GM23338 (cell line): Measurements from ENCODE around the gene HDDC3. TPM values are rescaled to one million over a fixed set of nuclear protein-coding genes. Genes with fewer than 3 reads are reported as not detected.

Experiments used
- ATAC-seq: fragments of 200-7000 bp; cut with Tn5 transposase; 3 replicates; pipeline ENCODE4 v1.9.1; 2020
- DNase-seq: peaks from one replicate; pipeline ENCODE4 v3.0.0-alpha.2; 2015; ENCODE audit warnings: low spot score
- H2AFZ ChIP-seq: fragments of 200-600 bp; sonication (generic); 2 replicates; pipeline ENCODE4 v1.8.0; 2016; ENCODE audit warnings: antibody characterized with exemption, mild to moderate bottlenecking, moderate library complexity
- H3F3A ChIP-seq: fragments of 200-600 bp; sonication (generic); replicated peaks from 2 replicates; pipeline ENCODE4 v1.8.0; 2017; ENCODE audit warnings: antibody characterized with exemption, mixed run types, low read depth
- H3K27ac ChIP-seq: fragments of 200-600 bp; sonication (generic); 2 replicates; pipeline ENCODE4 v1.6.1; 2016; ENCODE audit warnings: low read depth
- H3K27me3 ChIP-seq: fragments of 200-600 bp; sonication (generic); 2 replicates; pipeline ENCODE4 v1.8.0; 2016; ENCODE audit warnings: mild to moderate bottlenecking, mixed run types, moderate library complexity; ENCODE audit not compliant: insufficient read depth
- H3K36me3 ChIP-seq: fragments of 200-600 bp; sonication (generic); 2 replicates; pipeline ENCODE4 v1.8.0; 2016; ENCODE audit warnings: mild to moderate bottlenecking; ENCODE audit not compliant: insufficient read depth
- H3K4me1 ChIP-seq: fragments of 200-600 bp; sonication (generic); 2 replicates; pipeline ENCODE4 v1.8.0; 2016; ENCODE audit warnings: mild to moderate bottlenecking, moderate library complexity; ENCODE audit not compliant: insufficient read depth
- H3K4me2 ChIP-seq: fragments of 200-600 bp; sonication (generic); 2 replicates; pipeline ENCODE4 v1.7.1; 2017; ENCODE audit warnings: mixed run types
- H3K4me3 ChIP-seq: fragments of 200-600 bp; sonication (generic); 2 replicates; pipeline ENCODE4 v1.6.1; 2016; ENCODE audit warnings: mixed run types
- H3K79me2 ChIP-seq: fragments of 200-600 bp; sonication (generic); replicated peaks from 2 replicates; pipeline ENCODE4 v1.8.0; 2017; ENCODE audit warnings: mild to moderate bottlenecking; ENCODE audit not compliant: insufficient read depth
- H3K9me2 ChIP-seq: fragments of 200-600 bp; sonication (generic); 2 replicates; pipeline ENCODE4 v1.8.0; 2017; ENCODE audit not compliant: insufficient read depth
- H4K20me1 ChIP-seq: fragments of 200-600 bp; sonication (generic); replicated peaks from 2 replicates; pipeline ENCODE4 v1.8.0; 2017; ENCODE audit warnings: mild to moderate bottlenecking; ENCODE audit not compliant: insufficient read depth
- H3K27ac Mint-ChIP-seq: 2 replicates; pipeline ENCODE4 v1.8.0; 2020; ENCODE audit warnings: inconsistent platforms, mild to moderate bottlenecking, moderate library complexity, mixed read lengths
- H3K27me3 Mint-ChIP-seq: 3 replicates; pipeline ENCODE4 v1.8.0; 2022; ENCODE audit warnings: low read depth, mild to moderate bottlenecking, moderate library complexity, mixed read lengths, inconsistent platforms; ENCODE audit not compliant: insufficient read depth, poor library complexity
- H3K36me3 Mint-ChIP-seq: 3 replicates; pipeline ENCODE4 v1.8.0; 2021; ENCODE audit warnings: low read depth, mild to moderate bottlenecking, inconsistent platforms, moderate library complexity, mixed read lengths
- H3K4me1 Mint-ChIP-seq: 3 replicates; pipeline ENCODE4 v1.8.0; 2020; ENCODE audit warnings: mild to moderate bottlenecking, inconsistent platforms, mixed read lengths
- H3K4me3 Mint-ChIP-seq: 3 replicates; pipeline ENCODE4 v1.8.0; 2021; ENCODE audit warnings: moderate library complexity, mild to moderate bottlenecking, inconsistent platforms, mixed read lengths
- H3K9me3 Mint-ChIP-seq: 3 replicates; pipeline ENCODE4 v1.8.0; 2020; ENCODE audit warnings: moderate library complexity, mild to moderate bottlenecking, inconsistent platforms, mixed read lengths
- CREB1 ChIP-seq: fragments of 250-450 bp; sonication (Bioruptor Pico); IDR thresholded peaks from 2 replicates; pipeline ENCODE4 v1.5.0; 2020; ENCODE audit warnings: low read depth, mild to moderate bottlenecking, moderate library complexity
- EZH2 ChIP-seq: fragments of 200-600 bp; sonication (generic); IDR thresholded peaks from one replicate; pipeline ENCODE4 v1.8.0; 2017; ENCODE audit warnings: antibody characterized with exemption, mild to moderate bottlenecking, low read depth; ENCODE audit not compliant: unreplicated experiment
- EZH2phosphoT487 ChIP-seq: fragments of 200-600 bp; sonication (generic); IDR thresholded peaks from one replicate; pipeline ENCODE4 v1.8.1; 2018; ENCODE audit warnings: antibody characterized with exemption; ENCODE audit not compliant: unreplicated experiment
- JUNB ChIP-seq: IDR thresholded peaks from one replicate; pipeline ENCODE4 v1.6.1; 2016; ENCODE audit warnings: antibody characterized with exemption; ENCODE audit not compliant: unreplicated experiment
- NANOG ChIP-seq: IDR thresholded peaks from 2 replicates; pipeline ENCODE4 v1.6.1; 2016; ENCODE audit warnings: antibody characterized with exemption, borderline replicate concordance
- POLR2AphosphoS5 ChIP-seq: IDR thresholded peaks from 2 replicates; pipeline ENCODE4 v1.6.1; 2016; ENCODE audit warnings: antibody characterized with exemption, low read depth
- STAT1 ChIP-seq: IDR thresholded peaks from one replicate; pipeline ENCODE4 v1.6.1; 2016; ENCODE audit warnings: antibody characterized with exemption; ENCODE audit not compliant: unreplicated experiment
- polyA plus RNA-seq: library from polyadenylated mRNA; unstranded; fragments of >200 nt; fragmentation: Nextera tagmentation; extraction: Ambion mirVana; gene quantifications from 2 replicates; pipeline ENCODE4 v1.2.1, GENCODE V29; 2016
- total RNA-seq: library from RNA; depleted of rRNA; stranded (reverse); fragments of >200 nt; shearing (Covaris generic); gene quantifications from 2 replicates; pipeline ENCODE4 v1.2.3, GENCODE V29; 2014
- TF ChIP-seq, protein P1 (sequence below): IDR thresholded peaks from 2 replicates; pipeline ENCODE4 v1.6.1; 2016; ENCODE audit warnings: antibody characterized with exemption
- TF ChIP-seq, protein P2 (sequence below), 2 experiments: fragments of 200-600 bp in 1 of 2; sonication (generic) in 1 of 2; conservative IDR thresholded peaks; 2 replicates each; pipeline versions ENCODE4 v1.5.1 to v1.6.1; 2016 to 2017; ENCODE audit warnings: antibody characterized with exemption in 2 of 2, low read depth in 2 of 2, mild to moderate bottlenecking in 2 of 2, moderate library complexity in 1 of 2

HDDC3 gene
- total and polyA plus RNA-seq, 2 experiments from 2014 or later = 17.4 to 19.0 TPM

DNA sequence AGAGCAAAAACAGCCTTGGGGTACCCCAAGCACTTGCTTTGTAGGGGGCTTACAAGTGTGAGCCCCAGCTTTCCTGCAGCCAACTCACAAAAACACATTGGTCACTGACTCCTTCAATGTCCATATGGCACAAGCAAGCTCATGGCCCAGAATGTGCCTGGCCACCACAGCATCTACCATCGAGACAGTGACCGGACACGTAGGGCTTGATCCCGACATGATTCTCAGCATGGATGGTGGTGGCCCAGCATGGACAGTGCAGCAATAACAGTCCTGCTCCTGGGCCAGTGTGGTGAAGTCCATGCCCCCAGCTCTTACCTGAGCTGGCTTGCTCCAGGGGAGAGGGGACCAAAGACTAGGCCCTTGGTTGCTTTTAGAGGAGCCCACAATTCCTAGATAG lies 8.7 kb upstream of the HDDC3 start:
- peaks cover 65% of the 10 kb centered on the region for H3K36me3 Mint-ChIP-seq
- H3K4me2 ChIP-seq = no peak overlapping the region
- H3K9me2 ChIP-seq = no peaks in the 10 kb centered on the region
- H3K79me2 ChIP-seq = no peaks in the 10 kb centered on the region; the same call in 1 of the 2 replicates
- H3K36me3 ChIP-seq = peaks cover 21% of the 10 kb centered on the region
- H3K27ac ChIP-seq = no peak overlapping the region
- H3K4me3 Mint-ChIP-seq = no peak overlapping the region
- peaks cover 9% of the 10 kb centered on the region for H3K27me3 Mint-ChIP-seq
- H3K4me3 ChIP-seq = no peak overlapping the region
- H3K9me3 Mint-ChIP-seq = no peaks in the 10 kb centered on the region
- no peaks in the 10 kb centered on the region; the same call in 1 of the 2 replicates for H4K20me1 ChIP-seq
- TF ChIP-seq STAT1 (no peak), JUNB (no peak), EZH2 (no peak), EZH2phosphoT487 (no peak)
- TF ChIP-seq, protein P1, sequence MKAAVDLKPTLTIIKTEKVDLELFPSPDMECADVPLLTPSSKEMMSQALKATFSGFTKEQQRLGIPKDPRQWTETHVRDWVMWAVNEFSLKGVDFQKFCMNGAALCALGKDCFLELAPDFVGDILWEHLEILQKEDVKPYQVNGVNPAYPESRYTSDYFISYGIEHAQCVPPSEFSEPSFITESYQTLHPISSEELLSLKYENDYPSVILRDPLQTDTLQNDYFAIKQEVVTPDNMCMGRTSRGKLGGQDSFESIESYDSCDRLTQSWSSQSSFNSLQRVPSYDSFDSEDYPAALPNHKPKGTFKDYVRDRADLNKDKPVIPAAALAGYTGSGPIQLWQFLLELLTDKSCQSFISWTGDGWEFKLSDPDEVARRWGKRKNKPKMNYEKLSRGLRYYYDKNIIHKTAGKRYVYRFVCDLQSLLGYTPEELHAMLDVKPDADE = no peak
- ATAC-seq (no peak), DNase-seq (no peak)
- peaks cover 8% of the 10 kb centered on the region for H3K4me1 Mint-ChIP-seq
- no peaks in the 10 kb centered on the region for H3K27me3 ChIP-seq
- H3K27ac Mint-ChIP-seq = no peak overlapping the region
- H3F3A ChIP-seq = no peaks in the 10 kb centered on the region
- no peak overlapping the region for H2AFZ ChIP-seq
- H3K4me1 ChIP-seq = peaks cover 4% of the 10 kb centered on the region; the same call in 1 of the 2 replicates

GRCh38 chr15:90939756-90940155 lies 7.4 kb upstream of the HDDC3 start:
- no peak overlapping the region for H3K4me3 Mint-ChIP-seq
- peaks cover 9% of the 10 kb centered on the region for H3K27me3 Mint-ChIP-seq
- H2AFZ ChIP-seq = no peak overlapping the region
- H3K4me3 ChIP-seq = no peak overlapping the region
- peaks cover 6% of the 10 kb centered on the region; the same call in 1 of the 2 replicates for H3K4me1 ChIP-seq
- H3F3A ChIP-seq = peaks cover 1% of the 10 kb centered on the region; the same call in 1 of the 2 replicates
- no peak overlapping the region for H3K4me2 ChIP-seq
- H3K9me3 Mint-ChIP-seq = no peaks in the 10 kb centered on the region
- H3K36me3 ChIP-seq = peaks cover 17% of the 10 kb centered on the region
- TF ChIP-seq NANOG = no peak
- TF ChIP-seq POLR2AphosphoS5 = no peak
- TF ChIP-seq, protein P2, sequence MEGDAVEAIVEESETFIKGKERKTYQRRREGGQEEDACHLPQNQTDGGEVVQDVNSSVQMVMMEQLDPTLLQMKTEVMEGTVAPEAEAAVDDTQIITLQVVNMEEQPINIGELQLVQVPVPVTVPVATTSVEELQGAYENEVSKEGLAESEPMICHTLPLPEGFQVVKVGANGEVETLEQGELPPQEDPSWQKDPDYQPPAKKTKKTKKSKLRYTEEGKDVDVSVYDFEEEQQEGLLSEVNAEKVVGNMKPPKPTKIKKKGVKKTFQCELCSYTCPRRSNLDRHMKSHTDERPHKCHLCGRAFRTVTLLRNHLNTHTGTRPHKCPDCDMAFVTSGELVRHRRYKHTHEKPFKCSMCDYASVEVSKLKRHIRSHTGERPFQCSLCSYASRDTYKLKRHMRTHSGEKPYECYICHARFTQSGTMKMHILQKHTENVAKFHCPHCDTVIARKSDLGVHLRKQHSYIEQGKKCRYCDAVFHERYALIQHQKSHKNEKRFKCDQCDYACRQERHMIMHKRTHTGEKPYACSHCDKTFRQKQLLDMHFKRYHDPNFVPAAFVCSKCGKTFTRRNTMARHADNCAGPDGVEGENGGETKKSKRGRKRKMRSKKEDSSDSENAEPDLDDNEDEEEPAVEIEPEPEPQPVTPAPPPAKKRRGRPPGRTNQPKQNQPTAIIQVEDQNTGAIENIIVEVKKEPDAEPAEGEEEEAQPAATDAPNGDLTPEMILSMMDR (conservative IDR thresholded peaks at IDR 0.05; ENCODE audit: low read depth in 2 of 2) = no peak
- no peak for TF ChIP-seq STAT1
- TF ChIP-seq, protein P1 = no peak
- TF ChIP-seq CREB1 = no peak
- TF ChIP-seq EZH2phosphoT487 = no peak
- peaks cover 60% of the 10 kb centered on the region for H3K36me3 Mint-ChIP-seq
- H3K27me3 ChIP-seq = no peaks in the 10 kb centered on the region
- H3K79me2 ChIP-seq = no peaks in the 10 kb centered on the region; the same call in 1 of the 2 replicates
- no peak overlapping the region for H3K27ac Mint-ChIP-seq
- no peak for ATAC-seq
- H3K4me1 Mint-ChIP-seq = peaks cover 10% of the 10 kb centered on the region
- no peak overlapping the region for H3K27ac ChIP-seq
- H4K20me1 ChIP-seq = no peaks in the 10 kb centered on the region; the same call in 1 of the 2 replicates
- DNase-seq = no peak
- H3K9me2 ChIP-seq = no peaks in the 10 kb centered on the region
